SH-SY5Y (cell line): ENCODE measurements around the gene MBNL2.

ENCODE experiments used
- GATA2 ChIP-seq: IDR thresholded peaks from 2 replicates; pipeline ENCODE4 v1.6.1; 2011; ENCODE audit warnings: mild to moderate bottlenecking, low read depth, low read length
- GATA3 ChIP-seq: IDR thresholded peaks from 2 replicates; pipeline ENCODE4 v1.6.1; 2011; ENCODE audit warnings: low read depth, mild to moderate bottlenecking, low read length, moderate library complexity

Gene MBNL2

GRCh38 chr13:97289514-97290298 lies 67.6 kb downstream of the MBNL2 start:
- TF ChIP-seq GATA2 (no peak), GATA3 (no peak)

GRCh38 chr13:97295283-97296182 lies 73.4 kb downstream of the MBNL2 start:
- TF ChIP-seq GATA3, result no peak
- no peak for TF ChIP-seq GATA2

GRCh38 chr13:97296740-97297139 lies 74.6 kb downstream of the MBNL2 start:
- no peak for TF ChIP-seq GATA3
- TF ChIP-seq GATA2, result no peak

GRCh38 chr13:97298816-97299215 lies 76.7 kb downstream of the MBNL2 start:
- TF ChIP-seq GATA2 (no peak), GATA3 (no peak)

- TF ChIP-seq GATA3 (peak; percentile 80), GATA2 (peak; percentile 73)
Measured at GRCh38 chr13:97300871-97301270, 78.7 kb downstream of the MBNL2 start.

- TF ChIP-seq GATA2 (no peak), GATA3 (no peak)
Measured at GRCh38 chr13:97301382-97302095, 79.4 kb downstream of the MBNL2 start.

GRCh38 chr13:97302611-97303010 lies 80.5 kb downstream of the MBNL2 start:
- TF ChIP-seq GATA3 (no peak), GATA2 (no peak)

GRCh38 chr13:97306106-97306505 lies 84.0 kb downstream of the MBNL2 start:
- TF ChIP-seq GATA2 (no peak), GATA3 (no peak)

- TF ChIP-seq GATA2, result no peak
Measured at GRCh38 chr13:97306645-97307044, 84.5 kb downstream of the MBNL2 start.

- TF ChIP-seq GATA3 (no peak), GATA2 (no peak)
Measured at GRCh38 chr13:97307118-97307881, 85.2 kb downstream of the MBNL2 start.

GRCh38 chr13:97307882-97308624 lies 85.9 kb downstream of the MBNL2 start:
- TF ChIP-seq GATA2 (peak; percentile 30; the same call in 1 of the 2 replicates), GATA3 (no peak)

GRCh38 chr13:97308735-97309429 lies 86.7 kb downstream of the MBNL2 start:
- TF ChIP-seq GATA3 (no peak), GATA2 (no peak)
